Upper lobe of left lung (tissue), 6 donors: ENCODE measurements around the gene COL2A1. TPM values are rescaled to one million over a fixed set of nuclear protein-coding genes. Genes with fewer than 3 reads are reported as not detected.

Source experiments
- ATAC-seq, 2 donors: fragments of 200-7000 bp; cut with Tn5 transposase; one replicate each; pipeline ENCODE4 v1.9.1; 2022; ENCODE audit warnings: mild to moderate bottlenecking in 2 of 2, moderate library complexity in 2 of 2; ENCODE audit not compliant: low FRiP score in 2 of 2
- DNase-seq, 2 donors: peaks; one replicate each; pipeline ENCODE4 v3.0.0-alpha.2; 2019 to 2020
- H3K27ac ChIP-seq, 4 donors: fragments of 200-600 bp; sonication (generic); one replicate each; pipeline ENCODE4 v1.5.1; 2016 to 2019
- H3K27me3 ChIP-seq, 4 donors: fragments of 200-600 bp; sonication (generic); one replicate each; pipeline ENCODE4 v1.5.1; 2017 to 2019
- H3K36me3 ChIP-seq, 4 donors: fragments of 200-600 bp; sonication (generic); one replicate each; pipeline ENCODE4 v1.5.1; 2016 to 2019
- H3K4me1 ChIP-seq, 4 donors: fragments of 200-600 bp; sonication (generic); one replicate each; pipeline ENCODE4 v1.5.1; 2018 to 2019
- H3K4me3 ChIP-seq, 4 donors: fragments of 200-600 bp; sonication (generic); one replicate each; pipeline ENCODE4 v1.5.1; 2017 to 2019; ENCODE audit warnings: mild to moderate bottlenecking in 2 of 4, moderate library complexity in 1 of 4
- H3K9me3 ChIP-seq, 4 donors: fragments of 200-600 bp; sonication (generic); one replicate each; pipeline ENCODE4 v1.5.1; 2018 to 2019
- EP300 ChIP-seq, 4 donors: sonication (generic); formaldehyde crosslinking; IDR thresholded peaks; one replicate each; pipeline ENCODE4 v1.5.1; 2017; ENCODE audit warnings: antibody characterized with exemption in 4 of 4, control low read depth in 2 of 4
- POLR2A ChIP-seq, 4 donors: fragments of 450-650 bp; IDR thresholded peaks; one replicate each; pipeline ENCODE4 v1.5.1; 2016 to 2017; ENCODE audit warnings: antibody characterized with exemption in 4 of 4, mild to moderate bottlenecking in 2 of 4
- POLR2AphosphoS5 ChIP-seq, 2 donors: sonication (generic); formaldehyde crosslinking; IDR thresholded peaks; one replicate each; pipeline ENCODE4 v1.5.1; 2017; ENCODE audit warnings: antibody characterized with exemption in 2 of 2
- WGBS, 2 donors: methylation state at CpG; one replicate each; pipeline ENCODE4 v1.1.5; 2017 to 2018; 5-methylcytosine and 5-hydroxymethylcytosine counted together
- total RNA-seq, 6 donors: library from RNA; depleted of rRNA in 4 of 6; stranded (reverse); fragments of >200 nt in 4 of 6; gene quantifications; one replicate each; pipeline versions ENCODE4 v1.1.0 to v1.2.1, GENCODE V29; 2016 to 2021
- TF ChIP-seq, protein P1 (sequence below), 6 experiments: fragments of 450-650 bp in 4 of 6; fragments of 200-600 bp in 2 of 6; sonication (generic) in 2 of 6; IDR thresholded peaks; one replicate each; pipeline ENCODE4 v1.5.1; 2016 to 2019; ENCODE audit warnings: antibody characterized with exemption in 6 of 6
- donor health status: DM: no; HTN: no; CAD: no; lungs with moderate emphysema.
- donor health status: DM: no; HTN: yes; CAD: no; lungs with severe emphysema.

The COL2A1 gene
- total RNA-seq, 6 donors from 2014 or later = 0.34 TPM; not detected in 5

DNA sequence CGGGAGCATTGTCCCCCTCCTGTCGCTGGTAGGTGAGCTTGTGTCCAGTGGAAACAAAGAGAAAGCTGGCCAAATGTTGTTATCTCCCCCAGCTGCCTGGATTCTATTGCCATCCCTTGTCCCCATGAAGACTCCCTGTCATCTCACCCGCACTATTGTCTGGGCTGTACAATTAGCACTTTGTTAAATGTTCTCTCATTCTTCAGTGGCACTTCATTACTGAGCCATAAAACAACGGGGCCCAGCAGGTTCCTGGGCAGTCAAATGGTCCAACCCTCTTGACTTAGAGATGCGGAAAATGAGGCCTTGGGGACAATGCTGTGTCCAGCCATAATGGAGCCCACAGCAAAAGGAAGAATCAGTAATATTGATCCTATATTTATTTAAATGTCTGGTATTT, 13.2 kb upstream of the COL2A1 start:
- WGBS, 2 donors = 74 to 84% methylated on average over 5 of the region's 5 CpGs
- no peak overlapping the region for H3K4me3 ChIP-seq
- no peaks in the 10 kb centered on the region for H3K9me3 ChIP-seq
- no peak for DNase-seq
- no peak for TF ChIP-seq EP300 (IDR thresholded peaks at IDR 0.05)
- TF ChIP-seq POLR2A (IDR thresholded peaks at IDR 0.05) = no peak
- no peak for TF ChIP-seq POLR2AphosphoS5 (IDR thresholded peaks at IDR 0.05)
- TF ChIP-seq, protein P1, sequence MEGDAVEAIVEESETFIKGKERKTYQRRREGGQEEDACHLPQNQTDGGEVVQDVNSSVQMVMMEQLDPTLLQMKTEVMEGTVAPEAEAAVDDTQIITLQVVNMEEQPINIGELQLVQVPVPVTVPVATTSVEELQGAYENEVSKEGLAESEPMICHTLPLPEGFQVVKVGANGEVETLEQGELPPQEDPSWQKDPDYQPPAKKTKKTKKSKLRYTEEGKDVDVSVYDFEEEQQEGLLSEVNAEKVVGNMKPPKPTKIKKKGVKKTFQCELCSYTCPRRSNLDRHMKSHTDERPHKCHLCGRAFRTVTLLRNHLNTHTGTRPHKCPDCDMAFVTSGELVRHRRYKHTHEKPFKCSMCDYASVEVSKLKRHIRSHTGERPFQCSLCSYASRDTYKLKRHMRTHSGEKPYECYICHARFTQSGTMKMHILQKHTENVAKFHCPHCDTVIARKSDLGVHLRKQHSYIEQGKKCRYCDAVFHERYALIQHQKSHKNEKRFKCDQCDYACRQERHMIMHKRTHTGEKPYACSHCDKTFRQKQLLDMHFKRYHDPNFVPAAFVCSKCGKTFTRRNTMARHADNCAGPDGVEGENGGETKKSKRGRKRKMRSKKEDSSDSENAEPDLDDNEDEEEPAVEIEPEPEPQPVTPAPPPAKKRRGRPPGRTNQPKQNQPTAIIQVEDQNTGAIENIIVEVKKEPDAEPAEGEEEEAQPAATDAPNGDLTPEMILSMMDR (IDR thresholded peaks at IDR 0.05) = no peak
- no peaks in the 10 kb centered on the region for H3K36me3 ChIP-seq
- no peak overlapping the region for H3K27ac ChIP-seq
- no peak for ATAC-seq
- H3K27me3 ChIP-seq = no peaks in the 10 kb centered on the region
- peaks cover 0 to 9% (median 2%) of the 10 kb centered on the region in 4 donors for H3K4me1 ChIP-seq

DNA sequence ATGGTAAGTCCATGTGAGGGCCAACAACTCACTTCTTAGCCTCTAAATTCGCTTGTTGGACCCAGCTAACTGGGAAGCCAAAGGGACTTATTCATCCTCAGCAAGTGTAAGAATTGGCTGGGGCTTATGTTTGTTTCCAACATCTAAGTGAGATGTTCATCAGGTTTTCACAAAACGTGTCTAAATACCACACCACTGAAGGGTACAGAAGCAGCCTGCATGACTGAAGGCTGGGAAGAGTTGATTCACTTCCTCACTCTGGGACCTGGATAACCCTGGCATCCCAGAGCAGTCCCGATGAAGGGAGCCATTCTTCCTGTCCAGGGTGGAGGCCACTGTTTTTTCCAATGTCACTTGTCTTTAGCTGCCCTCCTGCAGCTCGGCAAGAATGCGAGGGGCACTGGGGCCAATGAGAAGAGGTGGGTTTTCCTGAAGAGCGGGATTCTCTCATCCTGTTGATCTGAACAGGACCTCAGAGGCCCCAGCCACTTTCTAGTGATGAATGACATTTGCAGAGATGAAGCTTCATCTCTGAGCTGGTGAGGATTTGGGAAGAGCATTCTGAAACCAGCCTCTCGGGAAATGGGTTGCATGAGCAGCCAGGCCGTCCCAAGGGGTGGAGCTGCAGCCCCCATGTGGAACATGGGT, 12.2 kb upstream of the COL2A1 start:
- no peak for TF ChIP-seq POLR2AphosphoS5 (IDR thresholded peaks at IDR 0.05)
- TF ChIP-seq EP300 (IDR thresholded peaks at IDR 0.05) = no peak
- TF ChIP-seq, protein P1 (IDR thresholded peaks at IDR 0.05) = no peak
- TF ChIP-seq POLR2A (IDR thresholded peaks at IDR 0.05) = no peak
- Histone ChIP-seq H3K9me3 (no peaks in the 10 kb centered on the region), H3K36me3 (no peaks in the 10 kb centered on the region), H3K27ac (no peak overlapping the region), H3K27me3 (no peaks in the 10 kb centered on the region), H3K4me1 (peaks cover 0 to under 1% (median 0%) of the 10 kb centered on the region in 4 donors), H3K4me3 (no peak overlapping the region)
- DNase-seq (no peak), ATAC-seq (no peak)
- WGBS, 2 donors = 55 to 72% methylated on average over 6 to 8 of the region's 8 CpGs

DNA sequence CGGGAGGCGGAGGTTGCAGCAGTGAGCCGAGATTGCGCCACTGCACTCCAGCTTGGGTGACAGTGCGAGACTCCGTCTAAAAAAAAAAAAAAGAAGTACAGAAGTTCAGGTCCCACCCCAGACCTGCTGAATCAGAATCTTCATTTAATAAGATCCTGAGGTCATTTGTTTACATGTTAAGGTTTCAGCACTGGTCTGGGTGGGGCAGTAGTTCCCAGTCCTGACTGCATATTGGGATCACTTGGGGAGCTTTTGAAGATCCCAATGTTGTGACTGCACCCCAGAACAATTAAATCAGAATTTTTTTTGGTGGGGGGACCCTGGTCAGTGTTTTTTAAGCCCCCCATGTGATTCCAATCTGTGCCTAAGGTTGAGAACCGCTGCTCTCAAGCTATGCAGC, 11.7 kb upstream of the COL2A1 start:
- TF ChIP-seq POLR2AphosphoS5 (IDR thresholded peaks at IDR 0.05) (no peak), EP300 (IDR thresholded peaks at IDR 0.05) (no peak), POLR2A (IDR thresholded peaks at IDR 0.05) (no peak)
- TF ChIP-seq, protein P1 (IDR thresholded peaks at IDR 0.05) = no peak
- ATAC-seq (no peak), DNase-seq (no peak)
- 88 to 90% methylated on average over 7 of the region's 7 CpGs for WGBS, 2 donors
- Histone ChIP-seq H3K9me3 (no peaks in the 10 kb centered on the region), H3K27me3 (no peaks in the 10 kb centered on the region), H3K4me1 (no peaks in the 10 kb centered on the region), H3K27ac (no peak overlapping the region), H3K4me3 (no peak overlapping the region), H3K36me3 (no peaks in the 10 kb centered on the region)

DNA sequence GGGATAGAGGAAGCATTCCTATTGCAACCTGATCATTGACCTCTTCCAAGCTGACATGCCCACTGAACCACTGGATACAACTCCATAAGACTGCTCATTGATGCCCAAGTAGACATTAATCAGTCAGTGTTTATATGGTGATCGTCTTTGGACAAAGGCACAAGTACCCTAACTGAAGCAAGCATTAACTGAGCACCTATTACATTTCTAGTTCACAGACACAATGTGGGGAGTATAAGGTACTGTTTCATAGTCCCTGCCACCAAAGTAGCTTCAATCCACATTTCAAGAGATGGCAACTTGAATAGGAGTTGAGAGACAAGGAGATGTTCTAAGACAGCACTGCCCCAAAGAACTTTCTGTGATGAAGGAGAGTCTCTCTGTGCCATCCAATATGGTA, 10.9 kb upstream of the COL2A1 start:
- no peak for DNase-seq
- Histone ChIP-seq H3K9me3 (no peaks in the 10 kb centered on the region), H3K4me3 (no peak overlapping the region), H3K27me3 (no peaks in the 10 kb centered on the region), H3K27ac (no peak overlapping the region), H3K36me3 (no peaks in the 10 kb centered on the region), H3K4me1 (no peaks in the 10 kb centered on the region)
- TF ChIP-seq POLR2A (IDR thresholded peaks at IDR 0.05) (no peak), EP300 (IDR thresholded peaks at IDR 0.05) (no peak), POLR2AphosphoS5 (IDR thresholded peaks at IDR 0.05) (no peak)
- TF ChIP-seq, protein P1 (IDR thresholded peaks at IDR 0.05) = no peak
- 55 to 83% methylated on average over 1 of the region's 1 CpG for WGBS, 2 donors
- ATAC-seq = no peak

DNA sequence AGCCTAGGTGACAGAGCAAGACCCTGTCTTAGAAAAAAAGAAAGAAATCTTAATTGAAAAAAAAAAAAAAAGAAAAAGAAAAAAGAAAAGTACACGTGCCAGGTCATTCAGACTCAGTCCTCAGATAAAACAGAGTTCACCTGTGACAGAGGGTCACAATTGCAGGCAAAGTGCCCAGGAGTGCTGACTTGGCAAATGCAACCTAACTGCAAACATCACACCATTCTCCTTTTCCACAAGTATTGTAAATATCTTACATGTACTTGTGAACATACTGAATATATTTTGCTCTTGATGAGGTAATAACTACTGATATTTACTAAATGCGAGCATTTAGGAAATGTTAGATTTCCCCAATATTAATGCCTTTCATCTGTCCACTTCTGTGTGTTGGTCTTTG, 9.0 kb upstream of the COL2A1 start:
- DNase-seq (no peak), ATAC-seq (no peak)
- Histone ChIP-seq H3K9me3 (no peaks in the 10 kb centered on the region), H3K4me3 (no peak overlapping the region), H3K27ac (no peak overlapping the region), H3K36me3 (no peaks in the 10 kb centered on the region), H3K27me3 (no peaks in the 10 kb centered on the region), H3K4me1 (no peaks in the 10 kb centered on the region)
- TF ChIP-seq EP300 (IDR thresholded peaks at IDR 0.05) (no peak), POLR2A (IDR thresholded peaks at IDR 0.05) (no peak), POLR2AphosphoS5 (IDR thresholded peaks at IDR 0.05) (no peak)
- TF ChIP-seq, protein P1 (IDR thresholded peaks at IDR 0.05) = no peak
- 45 to 56% methylated on average over 2 of the region's 2 CpGs for WGBS, 2 donors
